Measurements from ENCODE around the gene CTSO. TPM values are rescaled to one million over a fixed set of nuclear protein-coding genes. Genes with fewer than 3 reads are reported as not detected.
A peak's percentile ranks its signal among the peaks of the same experiment; 100 is the strongest.

CTSO gene
- total and polyA plus RNA-seq, 2 experiments from 2014 or later, result 16.4 to 28.2 TPM

DNA sequence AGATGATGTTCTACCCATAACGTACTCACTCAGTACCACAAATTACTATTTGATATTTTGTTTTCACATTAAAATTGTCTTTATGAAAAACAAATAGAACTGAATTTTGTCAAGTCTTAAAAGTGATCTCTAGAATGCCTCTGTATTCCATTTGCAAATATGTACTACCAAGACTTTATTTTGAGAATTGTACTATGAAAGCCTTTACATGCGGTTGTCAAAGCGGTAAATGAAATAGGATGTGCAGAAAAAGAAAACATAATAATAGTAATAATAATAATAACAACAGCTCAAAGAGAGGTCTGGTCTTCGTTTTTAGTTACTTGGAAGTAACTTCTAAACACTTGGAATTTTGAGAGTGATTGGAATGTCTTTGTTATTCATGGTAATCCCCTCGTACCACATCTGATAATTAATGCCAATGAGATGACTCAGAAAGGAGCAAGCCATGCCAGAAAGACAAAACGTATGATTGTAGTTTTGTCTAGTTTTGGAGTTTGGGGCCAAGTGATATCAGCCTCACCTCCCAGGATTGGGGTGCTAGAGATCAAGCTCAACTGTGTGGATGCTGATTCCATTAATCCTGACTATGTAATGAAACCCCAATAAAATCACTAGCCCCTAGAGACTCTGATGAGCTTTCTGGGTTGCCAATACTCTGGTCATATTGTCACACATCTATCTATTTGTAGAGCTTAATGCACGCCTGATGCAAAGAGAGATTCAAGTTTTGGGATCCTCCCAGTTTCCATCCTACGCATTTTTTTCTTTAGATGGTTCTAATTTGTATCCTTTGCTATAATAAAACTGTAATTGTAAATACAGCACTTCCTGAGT lies 20.2 kb upstream of the CTSO start:
- no peaks in the 10 kb centered on the region for H4K20me1 ChIP-seq (ENCODE audit: insufficient read depth, poor library complexity, severe bottlenecking)
- no peak overlapping the region for H2AFZ ChIP-seq
- H3K36me3 ChIP-seq (replicated peaks; ENCODE audit: insufficient read depth, low read depth), result no peaks in the 10 kb centered on the region
- no peaks in the 10 kb centered on the region for H3K9me3 ChIP-seq (ENCODE audit: low read depth)
- TF ChIP-seq EZH2phosphoT487 (IDR thresholded peaks at IDR 0.05; ENCODE audit: low read depth, severe bottlenecking, unreplicated experiment) (no peak), EZH2 (IDR thresholded peaks at IDR 0.05; ENCODE audit: borderline replicate concordance) (no peak)
- TF ChIP-seq, protein P1, sequence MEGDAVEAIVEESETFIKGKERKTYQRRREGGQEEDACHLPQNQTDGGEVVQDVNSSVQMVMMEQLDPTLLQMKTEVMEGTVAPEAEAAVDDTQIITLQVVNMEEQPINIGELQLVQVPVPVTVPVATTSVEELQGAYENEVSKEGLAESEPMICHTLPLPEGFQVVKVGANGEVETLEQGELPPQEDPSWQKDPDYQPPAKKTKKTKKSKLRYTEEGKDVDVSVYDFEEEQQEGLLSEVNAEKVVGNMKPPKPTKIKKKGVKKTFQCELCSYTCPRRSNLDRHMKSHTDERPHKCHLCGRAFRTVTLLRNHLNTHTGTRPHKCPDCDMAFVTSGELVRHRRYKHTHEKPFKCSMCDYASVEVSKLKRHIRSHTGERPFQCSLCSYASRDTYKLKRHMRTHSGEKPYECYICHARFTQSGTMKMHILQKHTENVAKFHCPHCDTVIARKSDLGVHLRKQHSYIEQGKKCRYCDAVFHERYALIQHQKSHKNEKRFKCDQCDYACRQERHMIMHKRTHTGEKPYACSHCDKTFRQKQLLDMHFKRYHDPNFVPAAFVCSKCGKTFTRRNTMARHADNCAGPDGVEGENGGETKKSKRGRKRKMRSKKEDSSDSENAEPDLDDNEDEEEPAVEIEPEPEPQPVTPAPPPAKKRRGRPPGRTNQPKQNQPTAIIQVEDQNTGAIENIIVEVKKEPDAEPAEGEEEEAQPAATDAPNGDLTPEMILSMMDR (IDR thresholded peaks at IDR 0.05; ENCODE audit: poor library complexity), result no peak
- no peak overlapping the region for H3K27ac ChIP-seq
- no peaks in the 10 kb centered on the region for H3K27me3 ChIP-seq
- H3K4me1 ChIP-seq (ENCODE audit: insufficient read depth), result peaks cover 3% of the 10 kb centered on the region
- no peaks in the 10 kb centered on the region for H3K79me2 ChIP-seq
- DNase-seq (ENCODE audit: low spot score), result no peak
- no peaks in the 10 kb centered on the region for H3K9me2 ChIP-seq (replicated peaks; ENCODE audit: insufficient read depth)
- 71% methylated on average over 8 of the region's 8 CpGs for WGBS (ENCODE audit: low lambda C conversion rate, missing lambda C conversion rate)
- H3K4me2 ChIP-seq, result no peak overlapping the region
- no peak overlapping the region for H3K4me3 ChIP-seq

DNA sequence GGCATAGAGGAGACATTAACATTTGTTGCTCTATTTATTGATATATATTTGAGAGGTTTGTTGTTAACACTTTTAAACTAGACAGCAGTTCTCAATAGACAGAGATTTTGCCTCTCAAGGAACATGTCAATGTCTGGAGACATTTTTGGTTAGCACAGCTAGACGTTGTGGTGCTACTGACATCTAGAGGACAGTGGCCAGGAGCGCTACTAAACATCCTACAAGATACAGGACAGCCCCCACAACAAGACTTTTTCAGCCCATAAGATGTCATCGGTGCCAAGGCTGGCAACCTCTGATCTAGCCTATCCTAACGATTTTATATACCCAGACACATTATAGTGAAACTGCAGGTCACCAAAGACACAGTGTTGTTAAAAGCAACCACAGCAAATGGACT lies 18.4 kb upstream of the CTSO start:
- WGBS (ENCODE audit: low lambda C conversion rate, missing lambda C conversion rate), result 39% methylated on average over 4 of the region's 4 CpGs

DNA sequence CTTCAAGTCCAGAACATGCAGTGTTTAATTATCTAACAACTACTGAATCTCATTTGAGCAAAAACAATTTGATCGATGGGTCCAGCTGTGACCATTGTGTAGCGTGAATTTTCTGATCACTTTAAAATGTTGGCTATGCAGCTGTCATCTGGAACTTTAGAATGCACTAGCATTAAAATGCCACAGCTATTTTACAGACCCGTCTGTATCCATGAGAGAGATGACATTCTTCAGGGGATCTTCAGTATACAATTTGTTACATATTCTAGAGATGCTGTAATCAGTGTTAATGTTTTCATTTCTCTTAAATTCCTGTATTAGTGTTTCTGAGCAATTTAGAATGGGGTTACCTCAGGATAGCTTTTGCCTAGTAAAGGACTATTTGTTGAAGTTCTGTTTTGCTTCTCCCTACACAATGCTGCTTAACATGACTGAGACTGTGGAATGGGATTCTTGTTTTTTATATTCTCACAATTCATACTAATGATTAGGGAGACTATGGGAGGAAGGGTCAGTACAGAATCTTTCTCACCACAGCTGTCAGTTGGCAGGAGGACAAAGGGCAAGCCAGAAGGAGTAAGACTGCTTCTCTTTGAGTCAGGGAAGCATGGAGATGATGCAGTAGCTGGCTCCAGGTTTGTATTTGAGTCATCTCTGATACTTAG lies 13.2 kb upstream of the CTSO start:
- TF ChIP-seq EZH2phosphoT487 (IDR thresholded peaks at IDR 0.05; ENCODE audit: low read depth, severe bottlenecking, unreplicated experiment) (no peak), EZH2 (IDR thresholded peaks at IDR 0.05; ENCODE audit: borderline replicate concordance) (no peak)
- TF ChIP-seq, protein P1 (IDR thresholded peaks at IDR 0.05; ENCODE audit: poor library complexity), result no peak
- no peak overlapping the region for H3K27ac ChIP-seq
- 66% methylated on average over 3 of the region's 3 CpGs for WGBS (ENCODE audit: low lambda C conversion rate, missing lambda C conversion rate)
- H4K20me1 ChIP-seq (ENCODE audit: insufficient read depth, poor library complexity, severe bottlenecking), result no peaks in the 10 kb centered on the region
- no peaks in the 10 kb centered on the region for H3K27me3 ChIP-seq
- H3K79me2 ChIP-seq, result no peaks in the 10 kb centered on the region
- H3K9me3 ChIP-seq (ENCODE audit: low read depth), result no peaks in the 10 kb centered on the region
- H3K9me2 ChIP-seq (replicated peaks; ENCODE audit: insufficient read depth), result no peaks in the 10 kb centered on the region
- no peak overlapping the region for H3K4me3 ChIP-seq
- no peaks in the 10 kb centered on the region for H3K36me3 ChIP-seq (replicated peaks; ENCODE audit: insufficient read depth, low read depth)
- H2AFZ ChIP-seq, result no peak overlapping the region
- no peak overlapping the region for H3K4me2 ChIP-seq
- no peaks in the 10 kb centered on the region for H3K4me1 ChIP-seq (ENCODE audit: insufficient read depth)
- DNase-seq (ENCODE audit: low spot score), result no peak

More for the DNA sequence above, 18.4 kb upstream of the CTSO start:
- Histone ChIP-seq H3K4me3 (no peak overlapping the region), H3K9me3 (ENCODE audit: low read depth) (no peaks in the 10 kb centered on the region), H3K4me2 (no peak overlapping the region), H3K79me2 (no peaks in the 10 kb centered on the region), H2AFZ (no peak overlapping the region), H3K27ac (no peak overlapping the region), H3K27me3 (no peaks in the 10 kb centered on the region), H4K20me1 (ENCODE audit: insufficient read depth, poor library complexity, severe bottlenecking) (no peaks in the 10 kb centered on the region), H3K4me1 (ENCODE audit: insufficient read depth) (peaks cover 3% of the 10 kb centered on the region), H3K9me2 (replicated peaks; ENCODE audit: insufficient read depth) (no peaks in the 10 kb centered on the region), H3K36me3 (replicated peaks; ENCODE audit: insufficient read depth, low read depth) (no peaks in the 10 kb centered on the region)
- TF ChIP-seq EZH2 (IDR thresholded peaks at IDR 0.05; ENCODE audit: borderline replicate concordance), result no peak
- no peak for TF ChIP-seq EZH2phosphoT487 (IDR thresholded peaks at IDR 0.05; ENCODE audit: low read depth, severe bottlenecking, unreplicated experiment)
- TF ChIP-seq, protein P1 (IDR thresholded peaks at IDR 0.05; ENCODE audit: poor library complexity), result peak; percentile 37
- no peak for DNase-seq (ENCODE audit: low spot score)

All from hepatocyte (in vitro differentiated cells).